ENCODE results near the gene AKAP8L. TPM values are rescaled to one million over a fixed set of nuclear protein-coding genes. Genes with fewer than 3 reads are reported as not detected.

Gene AKAP8L
- total RNA-seq, 2 donors from 2014 or later: 190 to 237 TPM

- no peak overlapping the region for H3K27ac ChIP-seq (ENCODE audit: low read depth, low read length)
- Mint-ChIP-seq H3K36me3 (ENCODE audit: low read depth) (peaks cover under 1% of the 10 kb centered on the region), H3K27me3 (ENCODE audit: insufficient read depth) (no peaks in the 10 kb centered on the region), H3K27ac (no peak overlapping the region), H3K4me3 (no peak overlapping the region), H3K9me3 (no peaks in the 10 kb centered on the region), H3K4me1 (no peaks in the 10 kb centered on the region)
- H3K9ac ChIP-seq (ENCODE audit: extremely low read depth, low read length, poor library complexity, severe bottlenecking): no peak overlapping the region
- H3K36me3 ChIP-seq (ENCODE audit: control insufficient read depth, insufficient read depth, low read length): no peaks in the 10 kb centered on the region
- H3K4me3 ChIP-seq (ENCODE audit: low read length): no peak overlapping the region
- 86 to 91% methylated on average over 10 to 13 of the region's 13 CpGs for WGBS, 2 experiments (ENCODE audit: insufficient coverage in 1 of 2, insufficient read length in 1 of 2)
- DNase-seq: no peak
- TF ChIP-seq, protein P1, sequence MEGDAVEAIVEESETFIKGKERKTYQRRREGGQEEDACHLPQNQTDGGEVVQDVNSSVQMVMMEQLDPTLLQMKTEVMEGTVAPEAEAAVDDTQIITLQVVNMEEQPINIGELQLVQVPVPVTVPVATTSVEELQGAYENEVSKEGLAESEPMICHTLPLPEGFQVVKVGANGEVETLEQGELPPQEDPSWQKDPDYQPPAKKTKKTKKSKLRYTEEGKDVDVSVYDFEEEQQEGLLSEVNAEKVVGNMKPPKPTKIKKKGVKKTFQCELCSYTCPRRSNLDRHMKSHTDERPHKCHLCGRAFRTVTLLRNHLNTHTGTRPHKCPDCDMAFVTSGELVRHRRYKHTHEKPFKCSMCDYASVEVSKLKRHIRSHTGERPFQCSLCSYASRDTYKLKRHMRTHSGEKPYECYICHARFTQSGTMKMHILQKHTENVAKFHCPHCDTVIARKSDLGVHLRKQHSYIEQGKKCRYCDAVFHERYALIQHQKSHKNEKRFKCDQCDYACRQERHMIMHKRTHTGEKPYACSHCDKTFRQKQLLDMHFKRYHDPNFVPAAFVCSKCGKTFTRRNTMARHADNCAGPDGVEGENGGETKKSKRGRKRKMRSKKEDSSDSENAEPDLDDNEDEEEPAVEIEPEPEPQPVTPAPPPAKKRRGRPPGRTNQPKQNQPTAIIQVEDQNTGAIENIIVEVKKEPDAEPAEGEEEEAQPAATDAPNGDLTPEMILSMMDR (conservative IDR thresholded peaks at IDR 0.05): no peak
- H3K9me3 ChIP-seq (ENCODE audit: control insufficient read depth, low read length): no peaks in the 10 kb centered on the region
- no peaks in the 10 kb centered on the region for H3K4me1 ChIP-seq (ENCODE audit: control insufficient read depth, insufficient read depth, low read length)
- H3K27me3 ChIP-seq (ENCODE audit: control insufficient read depth, insufficient read depth, low read length, poor library complexity, severe bottlenecking): no peaks in the 10 kb centered on the region
Measured at GRCh38 chr19:15442142-15442920, 23.5 kb upstream of the AKAP8L start.

- no peaks in the 10 kb centered on the region for H3K36me3 Mint-ChIP-seq (ENCODE audit: low read depth)
Measured at GRCh38 chr19:15441317-15441716, 22.5 kb upstream of the AKAP8L start.

GRCh38 chr19:15439821-15440641, 21.2 kb upstream of the AKAP8L start:
- Mint-ChIP-seq H3K27me3 (ENCODE audit: insufficient read depth) (no peaks in the 10 kb centered on the region), H3K27ac (no peak overlapping the region), H3K9me3 (no peaks in the 10 kb centered on the region), H3K36me3 (ENCODE audit: low read depth) (no peaks in the 10 kb centered on the region), H3K4me1 (no peaks in the 10 kb centered on the region), H3K4me3 (no peak overlapping the region)
- no peak for DNase-seq
- no peak overlapping the region for H3K9ac ChIP-seq (ENCODE audit: extremely low read depth, low read length, poor library complexity, severe bottlenecking)
- TF ChIP-seq, protein P1 (conservative IDR thresholded peaks at IDR 0.05): no peak
- H3K36me3 ChIP-seq (ENCODE audit: control insufficient read depth, insufficient read depth, low read length): no peaks in the 10 kb centered on the region
- 92 to 95% methylated on average over 20 to 38 of the region's 38 CpGs for WGBS, 2 experiments (ENCODE audit: insufficient coverage in 1 of 2, insufficient read length in 1 of 2)
- no peak overlapping the region for H3K27ac ChIP-seq (ENCODE audit: low read depth, low read length)
- H3K4me1 ChIP-seq (ENCODE audit: control insufficient read depth, insufficient read depth, low read length): no peaks in the 10 kb centered on the region
- no peak overlapping the region for H3K4me3 ChIP-seq (ENCODE audit: low read length)
- no peaks in the 10 kb centered on the region for H3K27me3 ChIP-seq (ENCODE audit: control insufficient read depth, insufficient read depth, low read length, poor library complexity, severe bottlenecking)
- no peaks in the 10 kb centered on the region for H3K9me3 ChIP-seq (ENCODE audit: control insufficient read depth, low read length)

More at GRCh38 chr19:15441317-15441716, 22.5 kb upstream of the AKAP8L start:
- no peak overlapping the region for H3K4me3 Mint-ChIP-seq
- no peaks in the 10 kb centered on the region for H3K4me1 Mint-ChIP-seq
- whole genome bisulfite sequencing, 2 experiments (ENCODE audit: insufficient coverage in 1 of 2, insufficient read length in 1 of 2): 89 to 90% methylated on average over 3 of the region's 3 CpGs
- no peaks in the 10 kb centered on the region for H3K27me3 ChIP-seq (ENCODE audit: control insufficient read depth, insufficient read depth, low read length, poor library complexity, severe bottlenecking)
- H3K4me3 ChIP-seq (ENCODE audit: low read length): no peak overlapping the region
- no peak overlapping the region for H3K27ac ChIP-seq (ENCODE audit: low read depth, low read length)
- no peaks in the 10 kb centered on the region for H3K9me3 Mint-ChIP-seq
- no peak for DNase-seq
- no peak overlapping the region for H3K27ac Mint-ChIP-seq
- no peaks in the 10 kb centered on the region for H3K9me3 ChIP-seq (ENCODE audit: control insufficient read depth, low read length)
- no peaks in the 10 kb centered on the region for H3K36me3 ChIP-seq (ENCODE audit: control insufficient read depth, insufficient read depth, low read length)
- H3K4me1 ChIP-seq (ENCODE audit: control insufficient read depth, insufficient read depth, low read length): no peaks in the 10 kb centered on the region
- no peaks in the 10 kb centered on the region for H3K27me3 Mint-ChIP-seq (ENCODE audit: insufficient read depth)
- H3K9ac ChIP-seq (ENCODE audit: extremely low read depth, low read length, poor library complexity, severe bottlenecking): no peak overlapping the region
- TF ChIP-seq, protein P1 (conservative IDR thresholded peaks at IDR 0.05): no peak

Data from endodermal cell (in vitro differentiated cells).